Memory B cell (primary cell): Measurements from ENCODE around the gene IFI27L1.

Source experiments
- ATAC-seq: fragments of 150-1000 bp; cut with Tn5 transposase; 2 replicates; pipeline ENCODE4 v1.10.0; 2021; ENCODE audit warnings: low read depth, mild to moderate bottlenecking, moderate library complexity
- DNase-seq, 2 donors: peaks; one replicate each; pipeline ENCODE4 v3.0.0; 2022; ENCODE audit warnings: low spot score in 2 of 2
- H3K27ac Mint-ChIP-seq: one replicate; pipeline ENCODE4 v1.8.0; 2022; ENCODE audit warnings: mild to moderate bottlenecking, moderate library complexity, mixed read lengths
- H3K27me3 Mint-ChIP-seq: one replicate; pipeline ENCODE4 v1.8.0; 2022; ENCODE audit warnings: mixed read lengths
- H3K36me3 Mint-ChIP-seq: one replicate; pipeline ENCODE4 v1.8.0; 2022; ENCODE audit warnings: mild to moderate bottlenecking, mixed read lengths
- H3K4me1 Mint-ChIP-seq: one replicate; pipeline ENCODE4 v1.8.0; 2022; ENCODE audit warnings: mixed read lengths
- H3K4me3 Mint-ChIP-seq: one replicate; pipeline ENCODE4 v1.8.0; 2022; ENCODE audit warnings: mild to moderate bottlenecking, moderate library complexity, mixed read lengths
- H3K9me3 Mint-ChIP-seq: one replicate; pipeline ENCODE4 v1.8.0; 2022; ENCODE audit warnings: mixed read lengths

The IFI27L1 gene

GRCh38 chr14:94120667-94121340 lies 39.7 kb downstream of the IFI27L1 start:
- Mint-ChIP-seq H3K27me3 (peaks cover 12% of the 10 kb centered on the region), H3K27ac (no peak overlapping the region), H3K9me3 (peaks cover 16% of the 10 kb centered on the region), H3K36me3 (peaks cover 7% of the 10 kb centered on the region), H3K4me1 (no peaks in the 10 kb centered on the region), H3K4me3 (no peak overlapping the region)
- DNase-seq (no peak), ATAC-seq (no peak)

- peaks cover 9% of the 10 kb centered on the region for H3K27me3 Mint-ChIP-seq
- H3K27ac Mint-ChIP-seq = no peak overlapping the region
- ATAC-seq (no peak), DNase-seq (no peak)
- H3K4me1 Mint-ChIP-seq = no peaks in the 10 kb centered on the region
- peaks cover 16% of the 10 kb centered on the region for H3K9me3 Mint-ChIP-seq
- no peak overlapping the region for H3K4me3 Mint-ChIP-seq
- peaks cover 8% of the 10 kb centered on the region for H3K36me3 Mint-ChIP-seq
These were observed 40.4 kb downstream of the IFI27L1 start for GRCh38 chr14:94121485-94121884.

GRCh38 chr14:94122438-94122837 lies 41.3 kb downstream of the IFI27L1 start:
- DNase-seq (no peak), ATAC-seq (no peak)
- H3K9me3 Mint-ChIP-seq = peaks cover 16% of the 10 kb centered on the region
- peaks cover 8% of the 10 kb centered on the region for H3K27me3 Mint-ChIP-seq
- H3K36me3 Mint-ChIP-seq = peaks cover 12% of the 10 kb centered on the region
- H3K4me1 Mint-ChIP-seq = no peaks in the 10 kb centered on the region
- no peak overlapping the region for H3K27ac Mint-ChIP-seq
- H3K4me3 Mint-ChIP-seq = no peak overlapping the region

GRCh38 chr14:94123296-94123695 lies 42.2 kb downstream of the IFI27L1 start:
- Mint-ChIP-seq H3K4me1 (no peaks in the 10 kb centered on the region), H3K4me3 (no peak overlapping the region), H3K27me3 (peaks cover 5% of the 10 kb centered on the region), H3K27ac (no peak overlapping the region), H3K36me3 (peaks cover 12% of the 10 kb centered on the region), H3K9me3 (peaks cover 16% of the 10 kb centered on the region)
- ATAC-seq = no peak
- no peak for DNase-seq

- H3K27me3 Mint-ChIP-seq = peaks cover 5% of the 10 kb centered on the region
- peaks cover 5% of the 10 kb centered on the region for H3K4me1 Mint-ChIP-seq
- DNase-seq (no peak), ATAC-seq (no peak)
- no peak overlapping the region for H3K27ac Mint-ChIP-seq
- H3K9me3 Mint-ChIP-seq = peaks cover 16% of the 10 kb centered on the region
- H3K4me3 Mint-ChIP-seq = no peak overlapping the region
- H3K36me3 Mint-ChIP-seq = peaks cover 12% of the 10 kb centered on the region
These were observed 42.8 kb downstream of the IFI27L1 start for GRCh38 chr14:94123868-94124267.

- Mint-ChIP-seq H3K4me1 (peaks cover 10% of the 10 kb centered on the region), H3K36me3 (peaks cover 12% of the 10 kb centered on the region), H3K27ac (no peak overlapping the region), H3K9me3 (peaks cover 11% of the 10 kb centered on the region), H3K4me3 (no peak overlapping the region), H3K27me3 (peaks cover 5% of the 10 kb centered on the region)
- no peak for ATAC-seq
- no peak for DNase-seq
These were observed 43.7 kb downstream of the IFI27L1 start for GRCh38 chr14:94124582-94125377.

GRCh38 chr14:94125659-94126418 lies 44.7 kb downstream of the IFI27L1 start:
- no peak overlapping the region for H3K27ac Mint-ChIP-seq
- peaks cover 8% of the 10 kb centered on the region for H3K36me3 Mint-ChIP-seq
- peaks cover 4% of the 10 kb centered on the region for H3K27me3 Mint-ChIP-seq
- peaks cover 16% of the 10 kb centered on the region for H3K4me1 Mint-ChIP-seq
- peaks cover 8% of the 10 kb centered on the region for H3K9me3 Mint-ChIP-seq
- no peak overlapping the region for H3K4me3 Mint-ChIP-seq
- ATAC-seq (no peak), DNase-seq (no peak)

GRCh38 chr14:94126419-94126677 lies 45.2 kb downstream of the IFI27L1 start:
- peaks cover 16% of the 10 kb centered on the region for H3K4me1 Mint-ChIP-seq
- DNase-seq = no peak
- no peak overlapping the region for H3K4me3 Mint-ChIP-seq
- no peak overlapping the region for H3K27ac Mint-ChIP-seq
- ATAC-seq = no peak
- H3K27me3 Mint-ChIP-seq = peaks cover 3% of the 10 kb centered on the region
- H3K9me3 Mint-ChIP-seq = peaks cover 7% of the 10 kb centered on the region
- H3K36me3 Mint-ChIP-seq = peaks cover 7% of the 10 kb centered on the region

- H3K27me3 Mint-ChIP-seq = peaks cover 3% of the 10 kb centered on the region
- DNase-seq = no peak
- ATAC-seq = no peak
- H3K4me3 Mint-ChIP-seq = no peak overlapping the region
- peaks cover 7% of the 10 kb centered on the region for H3K9me3 Mint-ChIP-seq
- peaks cover 16% of the 10 kb centered on the region for H3K4me1 Mint-ChIP-seq
- H3K27ac Mint-ChIP-seq = no peak overlapping the region
- peaks cover 7% of the 10 kb centered on the region for H3K36me3 Mint-ChIP-seq
These were observed 45.7 kb downstream of the IFI27L1 start for GRCh38 chr14:94126800-94127199.

- no peak overlapping the region for H3K4me3 Mint-ChIP-seq
- peaks cover 4% of the 10 kb centered on the region for H3K27me3 Mint-ChIP-seq
- peaks cover 16% of the 10 kb centered on the region for H3K4me1 Mint-ChIP-seq
- H3K36me3 Mint-ChIP-seq = peaks cover 7% of the 10 kb centered on the region
- H3K9me3 Mint-ChIP-seq = peaks cover 6% of the 10 kb centered on the region
- ATAC-seq = no peak
- no peak overlapping the region for H3K27ac Mint-ChIP-seq
- DNase-seq = no peak
These were observed 46.2 kb downstream of the IFI27L1 start for GRCh38 chr14:94127330-94127729.

- Mint-ChIP-seq H3K4me3 (peak overlapping the region; percentile 94), H3K4me1 (peaks cover 16% of the 10 kb centered on the region)
- no peak for ATAC-seq
These were observed 47.2 kb downstream of the IFI27L1 start for GRCh38 chr14:94128216-94128839.

GRCh38 chr14:94129111-94129757 lies 48.1 kb downstream of the IFI27L1 start, which contains the start of gene IFI27L2:
TSS of gene IFI27L2 (minus strand) at chr14:94129604. CDS start at chr14:94129564, 40 bp downstream.
- Mint-ChIP-seq H3K4me1 (peaks cover 16% of the 10 kb centered on the region), H3K36me3 (peaks cover 5% of the 10 kb centered on the region), H3K9me3 (no peaks in the 10 kb centered on the region), H3K4me3 (peak within 1 kb of the TSS; percentile 94), H3K27ac (peak within 1 kb of the TSS; percentile 93), H3K27me3 (peaks cover 1% of the 10 kb centered on the region)
- peak; percentile 26 to 48 for DNase-seq
- peak; percentile 95 for ATAC-seq

More at GRCh38 chr14:94128216-94128839, 47.2 kb downstream of the IFI27L1 start:
- Mint-ChIP-seq H3K36me3 (peaks cover 5% of the 10 kb centered on the region), H3K9me3 (no peaks in the 10 kb centered on the region), H3K27me3 (peaks cover 1% of the 10 kb centered on the region), H3K27ac (peak overlapping the region; percentile 93)
- no peak for DNase-seq

GRCh38 chr14:94129758-94130414 lies 48.8 kb downstream of the IFI27L1 start:
- peak; percentile 30 for ATAC-seq
- peak overlapping the region; percentile 94 for H3K4me3 Mint-ChIP-seq

More at GRCh38 chr14:94129758-94130414, 48.8 kb downstream of the IFI27L1 start:
- no peaks in the 10 kb centered on the region for H3K9me3 Mint-ChIP-seq
- DNase-seq = no peak
- H3K27ac Mint-ChIP-seq = peak overlapping the region; percentile 93
- H3K36me3 Mint-ChIP-seq = peaks cover 5% of the 10 kb centered on the region
- H3K4me1 Mint-ChIP-seq = peaks cover 16% of the 10 kb centered on the region
- H3K27me3 Mint-ChIP-seq = peaks cover 1% of the 10 kb centered on the region
